GM23338 (cell line): Measurements from ENCODE around the gene GALM. TPM values are rescaled to one million over a fixed set of nuclear protein-coding genes. Genes with fewer than 3 reads are reported as not detected.

Experiments
- ATAC-seq: fragments of 200-7000 bp; cut with Tn5 transposase; 3 replicates; pipeline ENCODE4 v1.9.1; 2020
- DNase-seq: peaks from one replicate; pipeline ENCODE4 v3.0.0-alpha.2; 2015; ENCODE audit warnings: low spot score
- H2AFZ ChIP-seq: fragments of 200-600 bp; sonication (generic); 2 replicates; pipeline ENCODE4 v1.8.0; 2016; ENCODE audit warnings: antibody characterized with exemption, mild to moderate bottlenecking, moderate library complexity
- H3F3A ChIP-seq: fragments of 200-600 bp; sonication (generic); replicated peaks from 2 replicates; pipeline ENCODE4 v1.8.0; 2017; ENCODE audit warnings: antibody characterized with exemption, mixed run types, low read depth
- H3K27ac ChIP-seq: fragments of 200-600 bp; sonication (generic); 2 replicates; pipeline ENCODE4 v1.6.1; 2016; ENCODE audit warnings: low read depth
- H3K27me3 ChIP-seq: fragments of 200-600 bp; sonication (generic); 2 replicates; pipeline ENCODE4 v1.8.0; 2016; ENCODE audit warnings: mild to moderate bottlenecking, mixed run types, moderate library complexity; ENCODE audit not compliant: insufficient read depth
- H3K36me3 ChIP-seq: fragments of 200-600 bp; sonication (generic); 2 replicates; pipeline ENCODE4 v1.8.0; 2016; ENCODE audit warnings: mild to moderate bottlenecking; ENCODE audit not compliant: insufficient read depth
- H3K4me1 ChIP-seq: fragments of 200-600 bp; sonication (generic); 2 replicates; pipeline ENCODE4 v1.8.0; 2016; ENCODE audit warnings: mild to moderate bottlenecking, moderate library complexity; ENCODE audit not compliant: insufficient read depth
- H3K4me2 ChIP-seq: fragments of 200-600 bp; sonication (generic); 2 replicates; pipeline ENCODE4 v1.7.1; 2017; ENCODE audit warnings: mixed run types
- H3K4me3 ChIP-seq: fragments of 200-600 bp; sonication (generic); 2 replicates; pipeline ENCODE4 v1.6.1; 2016; ENCODE audit warnings: mixed run types
- H3K79me2 ChIP-seq: fragments of 200-600 bp; sonication (generic); replicated peaks from 2 replicates; pipeline ENCODE4 v1.8.0; 2017; ENCODE audit warnings: mild to moderate bottlenecking; ENCODE audit not compliant: insufficient read depth
- H3K9me2 ChIP-seq: fragments of 200-600 bp; sonication (generic); 2 replicates; pipeline ENCODE4 v1.8.0; 2017; ENCODE audit not compliant: insufficient read depth
- H4K20me1 ChIP-seq: fragments of 200-600 bp; sonication (generic); replicated peaks from 2 replicates; pipeline ENCODE4 v1.8.0; 2017; ENCODE audit warnings: mild to moderate bottlenecking; ENCODE audit not compliant: insufficient read depth
- H3K27ac Mint-ChIP-seq: 2 replicates; pipeline ENCODE4 v1.8.0; 2020; ENCODE audit warnings: inconsistent platforms, mild to moderate bottlenecking, moderate library complexity, mixed read lengths
- H3K27me3 Mint-ChIP-seq: 3 replicates; pipeline ENCODE4 v1.8.0; 2022; ENCODE audit warnings: low read depth, mild to moderate bottlenecking, moderate library complexity, mixed read lengths, inconsistent platforms; ENCODE audit not compliant: insufficient read depth, poor library complexity
- H3K36me3 Mint-ChIP-seq: 3 replicates; pipeline ENCODE4 v1.8.0; 2021; ENCODE audit warnings: low read depth, mild to moderate bottlenecking, inconsistent platforms, moderate library complexity, mixed read lengths
- H3K4me1 Mint-ChIP-seq: 3 replicates; pipeline ENCODE4 v1.8.0; 2020; ENCODE audit warnings: mild to moderate bottlenecking, inconsistent platforms, mixed read lengths
- H3K4me3 Mint-ChIP-seq: 3 replicates; pipeline ENCODE4 v1.8.0; 2021; ENCODE audit warnings: moderate library complexity, mild to moderate bottlenecking, inconsistent platforms, mixed read lengths
- H3K9me3 Mint-ChIP-seq: 3 replicates; pipeline ENCODE4 v1.8.0; 2020; ENCODE audit warnings: moderate library complexity, mild to moderate bottlenecking, inconsistent platforms, mixed read lengths
- CREB1 ChIP-seq: fragments of 250-450 bp; sonication (Bioruptor Pico); IDR thresholded peaks from 2 replicates; pipeline ENCODE4 v1.5.0; 2020; ENCODE audit warnings: low read depth, mild to moderate bottlenecking, moderate library complexity
- CTCF ChIP-seq, 2 experiments: fragments of 200-600 bp in 1 of 2; sonication (generic) in 1 of 2; conservative IDR thresholded peaks; 2 replicates each; pipeline versions ENCODE4 v1.5.1 to v1.6.1; 2016 to 2017; ENCODE audit warnings: antibody characterized with exemption in 2 of 2, low read depth in 2 of 2, mild to moderate bottlenecking in 2 of 2, moderate library complexity in 1 of 2
- ETS1 ChIP-seq: IDR thresholded peaks from 2 replicates; pipeline ENCODE4 v1.6.1; 2016; ENCODE audit warnings: antibody characterized with exemption
- EZH2 ChIP-seq: fragments of 200-600 bp; sonication (generic); IDR thresholded peaks from one replicate; pipeline ENCODE4 v1.8.0; 2017; ENCODE audit warnings: antibody characterized with exemption, mild to moderate bottlenecking, low read depth; ENCODE audit not compliant: unreplicated experiment
- EZH2phosphoT487 ChIP-seq: fragments of 200-600 bp; sonication (generic); IDR thresholded peaks from one replicate; pipeline ENCODE4 v1.8.1; 2018; ENCODE audit warnings: antibody characterized with exemption; ENCODE audit not compliant: unreplicated experiment
- JUNB ChIP-seq: IDR thresholded peaks from one replicate; pipeline ENCODE4 v1.6.1; 2016; ENCODE audit warnings: antibody characterized with exemption; ENCODE audit not compliant: unreplicated experiment
- NANOG ChIP-seq: IDR thresholded peaks from 2 replicates; pipeline ENCODE4 v1.6.1; 2016; ENCODE audit warnings: antibody characterized with exemption, borderline replicate concordance
- POLR2AphosphoS5 ChIP-seq: IDR thresholded peaks from 2 replicates; pipeline ENCODE4 v1.6.1; 2016; ENCODE audit warnings: antibody characterized with exemption, low read depth
- REST ChIP-seq: IDR thresholded peaks from one replicate; pipeline ENCODE4 v1.6.1; 2018; ENCODE audit warnings: antibody characterized with exemption; ENCODE audit not compliant: unreplicated experiment
- STAT1 ChIP-seq: IDR thresholded peaks from one replicate; pipeline ENCODE4 v1.6.1; 2016; ENCODE audit warnings: antibody characterized with exemption; ENCODE audit not compliant: unreplicated experiment
- ZNF114 ChIP-seq: fragments of 250-450 bp; sonication (Bioruptor Pico); IDR thresholded peaks from 2 replicates; pipeline ENCODE4 v1.5.0; 2020; ENCODE audit warnings: mild to moderate bottlenecking, moderate library complexity
- ZNF331 ChIP-seq: fragments of 250-450 bp; sonication (Bioruptor Pico); IDR thresholded peaks from 2 replicates; pipeline ENCODE4 v1.5.0; 2020; ENCODE audit warnings: low read depth, mild to moderate bottlenecking, moderate library complexity
- ZNF462 ChIP-seq: fragments of 250-450 bp; sonication (Bioruptor Pico); IDR thresholded peaks from 2 replicates; pipeline ENCODE4 v1.5.0; 2020; ENCODE audit warnings: mild to moderate bottlenecking, moderate library complexity
- polyA plus RNA-seq: library from polyadenylated mRNA; unstranded; fragments of >200 nt; fragmentation: Nextera tagmentation; extraction: Ambion mirVana; gene quantifications from 2 replicates; pipeline ENCODE4 v1.2.1, GENCODE V29; 2016
- total RNA-seq: library from RNA; depleted of rRNA; stranded (reverse); fragments of >200 nt; shearing (Covaris generic); gene quantifications from 2 replicates; pipeline ENCODE4 v1.2.3, GENCODE V29; 2014

Gene GALM
- total and polyA plus RNA-seq, 2 experiments from 2014 or later: 9.3 to 21.6 TPM

- Histone ChIP-seq H2AFZ (no peak overlapping the region), H3K9me2 (no peaks in the 10 kb centered on the region), H4K20me1 (no peaks in the 10 kb centered on the region), H3K4me3 (no peak overlapping the region), H3K4me1 (no peaks in the 10 kb centered on the region), H3F3A (no peaks in the 10 kb centered on the region), H3K79me2 (no peaks in the 10 kb centered on the region), H3K27me3 (no peaks in the 10 kb centered on the region), H3K4me2 (no peak overlapping the region), H3K27ac (no peak overlapping the region), H3K36me3 (no peaks in the 10 kb centered on the region)
- Mint-ChIP-seq H3K4me3 (no peak overlapping the region), H3K27me3 (peaks cover 2% of the 10 kb centered on the region), H3K9me3 (no peaks in the 10 kb centered on the region), H3K4me1 (peaks cover 3% of the 10 kb centered on the region; the same call in 2 of the 3 replicates), H3K36me3 (no peaks in the 10 kb centered on the region), H3K27ac (no peak overlapping the region)
- DNase-seq (no peak), ATAC-seq (no peak)
- TF ChIP-seq JUNB (no peak), POLR2AphosphoS5 (no peak), ZNF114 (CRISPR knock-in tag) (no peak), NANOG (no peak), EZH2phosphoT487 (no peak), REST (no peak), ZNF331 (CRISPR knock-in tag) (no peak), CREB1 (CRISPR knock-in tag) (no peak), ZNF462 (CRISPR knock-in tag) (no peak), STAT1 (no peak), ETS1 (no peak), CTCF (conservative IDR thresholded peaks at IDR 0.05; ENCODE audit: low read depth in 2 of 2) (no peak), EZH2 (no peak)
These were observed 32.6 kb downstream of the GALM start for GRCh38 chr2:38698467-38699003.
